Suprapubic skin (tissue), 3 donors: ENCODE data around the gene KRT78.

Experiments
- CTCF ChIP-seq, 2 donors: fragments of 200-600 bp in 1 of 2; fragments of 450-650 bp in 1 of 2; sonication (generic) in 1 of 2; IDR thresholded peaks; one replicate each; pipeline ENCODE4 v1.5.1; 2016 to 2019; ENCODE audit warnings: antibody characterized with exemption in 2 of 2, mild to moderate bottlenecking in 1 of 2, moderate library complexity in 1 of 2
- POLR2A ChIP-seq, 2 donors: fragments of 450-650 bp; IDR thresholded peaks; one replicate each; pipeline ENCODE4 v1.6.1; 2017; ENCODE audit warnings: antibody characterized with exemption in 2 of 2, mild to moderate bottlenecking in 2 of 2, moderate library complexity in 2 of 2

DNA sequence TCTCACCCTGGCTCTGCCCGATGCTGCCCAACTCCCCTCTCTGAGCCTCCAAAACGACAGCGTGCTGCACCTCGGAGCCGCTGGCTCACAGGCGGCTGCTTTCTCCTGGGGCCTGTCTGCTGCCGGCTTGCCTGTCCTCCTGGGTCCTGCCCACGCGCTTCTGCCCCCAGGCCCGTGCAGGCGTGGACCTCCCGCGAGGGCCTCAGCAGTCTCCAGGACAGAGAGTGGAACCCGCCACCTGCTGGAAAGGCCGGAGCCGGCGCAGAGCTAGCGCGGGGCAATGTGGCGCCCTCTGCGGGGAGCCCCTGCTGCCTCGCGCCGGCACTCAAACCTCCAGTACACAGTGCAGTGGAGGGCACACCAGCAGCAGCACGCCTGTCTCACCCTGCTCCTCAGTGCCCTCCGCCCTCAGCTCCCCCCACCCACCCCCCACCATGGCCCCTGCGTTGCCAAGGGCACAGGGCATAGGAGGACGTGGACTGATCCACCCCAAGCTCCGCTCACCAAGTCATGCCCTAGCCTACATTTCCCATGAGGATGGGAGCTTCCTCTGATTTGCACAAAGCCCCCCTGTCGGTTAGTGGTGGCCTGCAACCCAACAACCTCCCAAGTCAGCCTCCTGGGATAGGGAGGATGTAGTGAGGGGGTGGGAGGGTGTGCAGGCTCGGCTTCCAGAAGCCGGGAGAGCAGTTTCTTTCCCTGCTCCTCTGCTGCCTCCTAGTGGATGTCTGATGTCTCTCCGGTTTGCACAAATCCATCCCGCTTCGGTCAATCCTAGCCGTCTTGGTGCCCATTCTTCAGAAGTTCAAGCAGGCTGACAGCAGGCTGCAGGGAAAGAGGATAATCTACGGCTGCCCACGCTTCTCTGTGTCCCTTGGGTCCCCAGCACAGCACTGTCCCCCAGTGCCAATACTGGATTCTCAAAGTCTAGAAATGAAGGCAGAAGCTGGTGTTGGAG lies 30.9 kb upstream of the KRT78 start:
- TF ChIP-seq POLR2A (IDR thresholded peaks at IDR 0.05) (no peak), CTCF (IDR thresholded peaks at IDR 0.05) (peak; percentile 88)
